Right ventricle myocardium superior (tissue), 1 donor: ENCODE data around the gene RBP3. TPM values are rescaled to one million over a fixed set of nuclear protein-coding genes. Genes with fewer than 3 reads are reported as not detected.

Source experiments
- ATAC-seq: fragments of 200-7000 bp; cut with Tn5 transposase; one replicate; pipeline ENCODE4 v1.9.1; 2020; ENCODE audit warnings: mild to moderate bottlenecking; ENCODE audit not compliant: poor library complexity
- DNase-seq: peaks from one replicate; pipeline ENCODE4 v3.0.0-alpha.2; 2020
- intact Hi-C: fragments of 100-400 bp; cut with DNase I; formaldehyde crosslinking; loops from one replicate; pipeline ENCODE4 v1.11.2; 2022
- total RNA-seq: library from RNA; stranded (reverse); fragmentation: NEBNext Ultra II Directional; extraction: Animal tissue kit (Norgen Biotek cat#: 25700); gene quantifications from one replicate; pipeline ENCODE4 v1.2.1, GENCODE V29; 2021
- donor health status: DM: no; HTN: yes; CAD: no; lungs with severe emphysema.

RBP3 gene
- total RNA-seq, 1 donor from 2014 or later = not detected

DNA sequence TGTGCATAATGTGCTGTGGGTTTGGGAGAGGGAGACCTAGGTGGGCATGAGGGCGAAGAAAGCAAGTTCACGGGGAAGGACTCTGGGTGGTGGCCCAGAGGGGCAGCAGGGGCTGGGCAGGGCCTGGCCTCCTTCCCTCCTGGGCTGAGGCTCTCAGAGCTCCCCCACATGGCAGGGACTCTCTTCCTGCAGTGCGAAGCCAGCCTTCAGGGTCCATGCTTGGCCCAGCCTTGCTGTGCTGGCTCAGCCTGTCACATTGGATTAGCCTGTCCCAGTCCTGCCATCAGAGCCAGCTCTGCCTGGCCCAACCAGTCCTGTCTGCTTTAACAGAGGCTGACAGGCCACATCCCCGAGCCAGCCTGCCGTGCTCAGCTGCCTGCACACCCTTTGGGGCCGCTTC, 56.3 kb downstream of the RBP3 start:
- ATAC-seq = no peak
- intact Hi-C loops = no loop called here
- no peak for DNase-seq

DNA sequence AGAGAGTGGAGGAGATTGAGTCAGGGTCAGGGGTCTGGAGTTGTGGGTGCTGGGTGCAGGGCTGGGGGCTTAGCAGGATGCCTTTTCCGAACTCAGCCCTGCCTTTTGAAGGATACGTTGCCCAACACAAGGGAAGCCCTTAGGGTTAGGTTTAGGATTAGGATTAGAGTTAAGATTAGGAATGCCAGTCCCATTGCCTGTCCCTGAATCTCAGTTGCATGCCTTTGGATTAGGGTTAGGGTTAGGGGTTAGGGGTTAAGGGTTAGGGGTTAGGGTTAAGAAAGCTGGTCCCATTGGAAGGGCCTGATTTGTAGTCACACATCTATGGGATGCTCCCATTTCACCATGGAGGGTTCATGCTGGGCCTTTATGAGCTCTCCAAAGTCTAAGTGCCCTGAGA, 56.8 kb downstream of the RBP3 start:
- ATAC-seq (no peak), DNase-seq (no peak)
- intact Hi-C loops = no loop called here

DNA sequence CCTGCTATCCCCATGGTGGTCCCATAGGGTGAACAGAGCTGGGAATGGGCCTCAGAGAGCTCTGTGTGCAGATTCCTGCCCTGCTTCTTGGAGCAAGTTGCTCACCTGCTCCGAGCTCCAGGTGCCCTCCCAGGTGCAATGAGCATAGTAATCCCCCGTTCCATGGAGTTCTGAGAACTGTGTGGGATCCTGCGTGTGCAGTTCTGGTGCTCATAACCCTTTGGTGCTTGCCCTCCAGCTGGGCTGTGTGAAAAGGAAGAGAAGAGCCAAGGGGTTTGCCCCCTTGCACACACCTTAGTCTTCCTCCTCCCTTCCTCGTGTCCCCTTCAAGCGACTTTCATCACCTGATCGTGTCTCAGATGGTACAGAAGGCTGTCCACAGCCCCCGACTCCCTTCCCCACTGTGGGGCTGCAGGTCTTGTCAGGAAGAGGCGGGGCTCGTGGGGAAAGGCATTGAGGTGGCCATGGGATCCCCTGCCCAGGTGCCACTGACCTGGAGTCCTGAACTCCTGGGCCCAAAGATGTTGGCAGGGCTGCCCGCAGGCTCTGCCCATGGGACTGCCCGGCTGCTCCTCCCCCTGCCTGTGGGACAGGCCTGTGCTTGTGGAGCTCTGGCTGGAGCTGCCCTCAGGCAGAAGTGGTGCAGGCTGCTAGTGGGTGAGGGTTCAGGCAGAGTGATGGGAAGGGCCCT, 57.8 kb downstream of the RBP3 start:
- ATAC-seq (no peak), DNase-seq (no peak)
- intact Hi-C loops = no loop called here

DNA sequence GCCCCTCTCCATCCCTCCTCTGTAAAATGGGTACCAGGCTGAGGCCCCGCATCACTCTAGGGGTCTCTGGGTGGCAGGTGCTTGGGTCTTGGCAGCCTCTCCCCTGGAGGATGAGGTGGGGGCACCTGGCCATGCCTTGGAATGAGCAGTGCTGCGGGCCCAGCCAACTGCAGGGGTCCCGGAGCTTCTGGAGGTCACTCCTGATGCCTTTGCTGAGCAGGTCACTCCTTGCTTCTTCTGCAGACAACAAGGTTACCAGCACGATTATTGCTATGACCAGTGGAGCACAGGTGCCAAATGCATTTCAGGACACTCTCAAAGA, 58.3 kb downstream of the RBP3 start:
- ATAC-seq = no peak
- DNase-seq = no peak
- intact Hi-C loops = no loop called here

DNA sequence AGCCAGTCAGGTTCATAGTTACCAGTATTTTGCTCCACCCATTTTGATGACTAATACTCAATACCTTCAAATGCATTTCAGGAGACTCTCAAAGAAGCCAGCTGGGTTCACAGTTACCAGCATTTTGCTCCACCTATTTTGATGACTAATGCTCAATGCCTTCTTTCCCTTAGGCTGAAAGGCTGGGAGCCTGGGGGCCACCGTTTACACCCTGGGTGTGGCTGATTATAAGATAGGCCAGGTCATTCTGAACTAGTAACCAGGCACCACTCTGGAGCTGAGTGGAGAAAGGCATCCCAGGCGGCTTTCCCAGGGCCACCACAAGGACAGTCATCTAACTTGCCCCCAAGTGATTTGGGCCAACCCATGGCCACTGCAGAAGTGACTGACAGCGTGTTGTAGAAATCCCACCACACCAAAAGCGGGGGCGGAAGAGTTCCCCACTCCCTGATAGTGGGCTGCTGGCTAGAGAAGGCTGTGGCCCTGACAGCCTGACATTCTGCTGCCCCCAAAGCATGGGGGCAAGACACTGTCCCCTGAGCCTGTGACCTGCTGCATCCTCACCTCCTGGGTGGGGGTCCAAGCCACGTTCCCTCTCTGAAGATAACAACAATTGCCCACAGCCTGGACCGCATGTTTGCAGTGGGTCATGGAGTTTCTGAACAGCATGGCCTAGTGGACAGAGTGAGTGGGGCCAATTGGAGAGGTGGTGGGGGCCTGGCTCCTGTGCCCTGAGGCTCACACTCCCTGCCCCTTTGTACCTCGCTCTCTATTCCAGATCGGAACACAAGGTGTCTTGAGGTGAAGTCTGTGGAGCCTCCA, 58.9 kb downstream of the RBP3 start:
- intact Hi-C loops = no loop called here
- ATAC-seq = no peak
- DNase-seq = no peak

Other genes starting within 250 kb of the RBP3 start
- gene GDF10, start 48.2 kb upstream of the RBP3 start, total RNA-seq = 0.11 TPM
- not detected for gene GDF2, start 25.9 kb upstream of the RBP3 start, total RNA-seq
- gene ZNF488, start 35.9 kb downstream of the RBP3 start, total RNA-seq = not detected
- gene ANXA8, start 135.8 kb downstream of the RBP3 start, total RNA-seq = 0.24 TPM
- not detected for gene FAM25G, start 143.3 kb downstream of the RBP3 start, total RNA-seq
- 1.3 TPM for gene AGAP9, start 175.3 kb downstream of the RBP3 start, total RNA-seq